DOHH2 (cell line): ENCODE data around the gene CAP1.

Experiments used
- EZH2phosphoT487 ChIP-seq: fragments of 200-600 bp; sonication (generic); IDR thresholded peaks from 2 replicates; pipeline ENCODE4 v1.6.1; 2017; ENCODE audit warnings: borderline replicate concordance, mild to moderate bottlenecking, antibody characterized with exemption, low read length, moderate library complexity, mixed read lengths
- TF ChIP-seq, protein P1 (sequence below): fragments of 200-600 bp; sonication (generic); IDR thresholded peaks from one replicate; pipeline ENCODE4 v1.5.1; 2014; ENCODE audit warnings: antibody characterized with exemption, mild to moderate bottlenecking, low read depth, low read length; ENCODE audit not compliant: poor library complexity, severe bottlenecking

DNA sequence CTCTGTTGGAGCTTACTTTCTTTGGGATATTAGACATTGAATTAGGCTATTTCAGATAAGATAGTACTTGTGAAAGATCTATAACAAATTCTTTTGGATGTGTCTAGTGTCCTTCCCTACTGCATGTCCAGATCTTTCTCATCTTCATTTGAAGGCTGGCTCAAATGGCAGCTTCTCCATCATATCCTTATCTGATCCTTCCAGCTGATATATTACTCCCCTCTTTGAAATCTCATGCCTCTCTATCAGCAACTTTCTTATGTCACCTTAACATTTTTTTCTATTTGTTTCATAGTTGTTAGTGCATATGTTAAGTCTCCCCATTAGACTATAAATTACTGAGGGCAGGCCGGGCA is 17.5 kb downstream of the CAP1 start:
- TF ChIP-seq, protein P1, sequence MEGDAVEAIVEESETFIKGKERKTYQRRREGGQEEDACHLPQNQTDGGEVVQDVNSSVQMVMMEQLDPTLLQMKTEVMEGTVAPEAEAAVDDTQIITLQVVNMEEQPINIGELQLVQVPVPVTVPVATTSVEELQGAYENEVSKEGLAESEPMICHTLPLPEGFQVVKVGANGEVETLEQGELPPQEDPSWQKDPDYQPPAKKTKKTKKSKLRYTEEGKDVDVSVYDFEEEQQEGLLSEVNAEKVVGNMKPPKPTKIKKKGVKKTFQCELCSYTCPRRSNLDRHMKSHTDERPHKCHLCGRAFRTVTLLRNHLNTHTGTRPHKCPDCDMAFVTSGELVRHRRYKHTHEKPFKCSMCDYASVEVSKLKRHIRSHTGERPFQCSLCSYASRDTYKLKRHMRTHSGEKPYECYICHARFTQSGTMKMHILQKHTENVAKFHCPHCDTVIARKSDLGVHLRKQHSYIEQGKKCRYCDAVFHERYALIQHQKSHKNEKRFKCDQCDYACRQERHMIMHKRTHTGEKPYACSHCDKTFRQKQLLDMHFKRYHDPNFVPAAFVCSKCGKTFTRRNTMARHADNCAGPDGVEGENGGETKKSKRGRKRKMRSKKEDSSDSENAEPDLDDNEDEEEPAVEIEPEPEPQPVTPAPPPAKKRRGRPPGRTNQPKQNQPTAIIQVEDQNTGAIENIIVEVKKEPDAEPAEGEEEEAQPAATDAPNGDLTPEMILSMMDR: no peak
- no peak for TF ChIP-seq EZH2phosphoT487
